IMR-90 (cell line): ENCODE results near the gene MSH2.

Experiments
- CTCF ChIP-seq: conservative IDR thresholded peaks from 2 replicates; pipeline ENCODE4 v1.5.1; 2012; ENCODE audit warnings: mild to moderate bottlenecking, low read depth, low read length, improper control_type of control experiment
- FOS ChIP-seq: fragments of 150-350 bp; IDR thresholded peaks from 2 replicates; pipeline ENCODE4 v1.6.1; 2016; ENCODE audit warnings: low read depth, low read length
- MXI1 ChIP-seq: IDR thresholded peaks from 2 replicates; pipeline ENCODE4 v1.6.1; 2012; ENCODE audit warnings: low read depth, mild to moderate bottlenecking, low read length, moderate library complexity, borderline replicate concordance

DNA sequence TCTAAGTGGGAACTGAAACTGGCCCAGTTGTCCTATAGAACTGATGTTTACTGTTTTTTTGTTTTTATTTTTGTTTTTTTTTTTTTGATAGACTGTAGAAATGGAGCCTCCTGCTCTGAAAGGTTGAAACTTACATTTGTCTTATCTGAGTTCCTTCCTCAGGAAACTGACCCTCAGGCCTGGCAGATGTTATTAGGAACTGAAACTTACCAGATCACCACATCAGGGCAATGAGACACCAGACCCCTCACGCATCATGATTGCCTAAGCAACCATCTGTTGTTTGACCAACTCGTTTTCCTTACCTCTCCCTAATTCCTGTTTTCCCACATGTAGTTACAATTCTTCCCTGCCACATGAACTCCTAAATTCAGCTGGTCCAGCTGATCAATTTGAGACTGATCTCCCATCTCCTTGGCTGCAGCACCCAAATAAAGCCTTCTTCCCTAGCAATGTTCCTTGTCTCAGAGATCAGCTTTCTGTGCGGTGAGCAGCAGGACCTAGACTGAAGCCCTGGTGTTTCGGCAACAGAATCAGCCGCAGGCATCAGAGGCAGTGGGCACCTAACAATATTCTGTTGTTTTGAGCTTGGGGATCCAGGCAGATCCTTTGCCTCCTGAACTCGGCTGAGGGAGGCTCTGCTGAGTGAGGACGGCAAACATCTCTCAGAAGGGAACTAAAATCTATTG is 96.8 kb downstream of the MSH2 start:
- TF ChIP-seq MXI1 (no peak), CTCF (no peak), FOS (no peak)
